HepG2 (cell line): ENCODE data around the gene HLA-DPB1.

Experiments
- ARNTL ChIP-seq: sonication (generic); formaldehyde crosslinking; IDR thresholded peaks from 2 replicates; pipeline ENCODE4 v1.4.0; 2020; ENCODE audit warnings: mild to moderate bottlenecking, missing genetic modification reagents
- MXI1 ChIP-seq: IDR thresholded peaks from 3 replicates; pipeline ENCODE4 v1.6.1; 2012; ENCODE audit warnings: low read depth, low read length, inconsistent platforms, borderline replicate concordance
- MYC ChIP-seq: sonication (generic); formaldehyde crosslinking; IDR thresholded peaks from 2 replicates; pipeline ENCODE4 v1.9.0; 2021; ENCODE audit warnings: missing genetic modification reagents, borderline replicate concordance
- POLR2A ChIP-seq, 2 experiments: IDR thresholded peaks; 2 replicates each; pipeline ENCODE4 v1.6.1; 2011; ENCODE audit warnings: low read depth in 2 of 2, low read length in 2 of 2, mild to moderate bottlenecking in 1 of 2, moderate library complexity in 1 of 2; ENCODE audit not compliant: insufficient read depth in 1 of 2
- TARDBP ChIP-seq: sonication (generic); formaldehyde crosslinking; IDR thresholded peaks from 2 replicates; pipeline ENCODE4 v1.8.0; 2022; ENCODE audit warnings: mild to moderate bottlenecking, missing genetic modification reagents
- TF ChIP-seq, protein P1 (sequence below): sonication (generic); formaldehyde crosslinking; IDR thresholded peaks from 2 replicates; pipeline ENCODE4 v1.4.0; 2020; ENCODE audit warnings: missing genetic modification reagents

DNA sequence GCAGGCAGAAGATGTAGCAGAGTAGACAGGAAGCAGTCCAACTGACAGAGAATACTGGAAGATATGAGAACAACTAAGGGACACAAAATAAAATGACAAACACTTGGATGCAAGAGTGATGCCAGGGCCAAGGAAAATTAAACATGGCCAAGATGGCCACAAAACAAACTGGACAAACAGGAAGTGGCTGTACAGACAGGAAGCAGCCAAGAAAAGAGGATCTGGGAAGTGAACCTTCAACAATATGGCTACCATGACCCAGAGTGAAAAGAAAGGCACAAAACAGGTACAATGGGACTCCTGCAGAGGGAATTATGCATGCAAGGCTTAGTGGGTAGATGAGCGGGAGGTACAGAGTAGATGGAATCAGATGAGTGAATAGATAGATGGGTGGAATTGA lies 29.1 kb downstream of the HLA-DPB1 start:
- no peak for TF ChIP-seq MYC (CRISPR knock-in tag)
- TF ChIP-seq POLR2A (IDR thresholded peaks at IDR 0.05; ENCODE audit: insufficient read depth in 1 of 2, low read depth in 2 of 2, low read length in 2 of 2): no peak
- TF ChIP-seq ARNTL (CRISPR knock-in tag): no peak
- no peak for TF ChIP-seq MXI1
- no peak for TF ChIP-seq TARDBP
- TF ChIP-seq, protein P1, sequence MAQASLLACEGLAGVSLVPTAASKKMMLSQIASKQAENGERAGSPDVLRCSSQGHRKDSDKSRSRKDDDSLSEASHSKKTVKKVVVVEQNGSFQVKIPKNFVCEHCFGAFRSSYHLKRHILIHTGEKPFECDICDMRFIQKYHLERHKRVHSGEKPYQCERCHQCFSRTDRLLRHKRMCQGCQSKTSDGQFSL (CRISPR knock-in tag): no peak
